Measurements from ENCODE around the gene ZNF140. TPM values are rescaled to one million over a fixed set of nuclear protein-coding genes. Genes with fewer than 3 reads are reported as not detected.

Gene ZNF140
- total RNA-seq, 2 experiments from 2014 or later: 10.6 to 12.3 TPM

GRCh38 chr12:133080026-133080367 lies 726 bp upstream of the ZNF140 start:
- intact Hi-C loops (cut with micrococcal nuclease): loop anchor here (1.0 to 2.0 kb wide), 4 partner anchors 43 to 101 kb away; partner anchors contain the start of genes ZNF10, ZNF26, ZNF268 and ZNF84
- peak; percentile 98 for DNase-seq
- ChIA-PET CTCF (interaction anchor here (0.7 to 1.1 kb wide), 4 partner anchors 9 to 174 kb away, joined by 3 read pairs; partner anchors contain the start of gene ZNF268), POLR2A (interaction anchor here (0.9 to 2.9 kb wide), 4 partner anchors 50 to 101 kb away, joined by 3 to 12 read pairs (median 4); partner anchors contain the start of genes ZNF10, ZNF26, ZNF268 and ZNF891)
- no peak for TF ChIP-seq CTCF (IDR thresholded peaks at IDR 0.05)
- Mint-ChIP-seq H3K9me3 (peaks cover 48% of the 10 kb centered on the region), H3K27me3 (no peaks in the 10 kb centered on the region), H3K4me3 (no peak overlapping the region), H3K27ac (no peak overlapping the region), H3K36me3 (ENCODE audit: low read depth) (peaks cover 56% of the 10 kb centered on the region), H3K4me1 (ENCODE audit: low read depth) (peaks cover 16% of the 10 kb centered on the region)
- ATAC-seq: peak; percentile 81

GRCh38 chr12:133081159-133081780 lies 547 bp downstream of the ZNF140 start:
- Mint-ChIP-seq H3K27ac (no peak overlapping the region), H3K4me3 (no peak overlapping the region), H3K4me1 (ENCODE audit: low read depth) (peaks cover 16% of the 10 kb centered on the region), H3K9me3 (peaks cover 54% of the 10 kb centered on the region), H3K36me3 (ENCODE audit: low read depth) (peaks cover 64% of the 10 kb centered on the region), H3K27me3 (no peaks in the 10 kb centered on the region)
- ChIA-PET POLR2A (interaction anchor here (1.4 to 2.9 kb wide), 2 partner anchors 95 to 194 kb away, joined by 3 to 12 read pairs; partner anchors contain the start of genes CHFR and ZNF26), CTCF (no interaction called here)
- TF ChIP-seq CTCF (IDR thresholded peaks at IDR 0.05): no peak
- ATAC-seq: no peak
- DNase-seq: peak; percentile 22
- intact Hi-C loops (cut with micrococcal nuclease): loop anchor here (2.0 kb wide), 1 partner anchor 50 kb away; the partner anchor contains the start of genes ZNF10 and ZNF891

GRCh38 chr12:133083345-133083744 lies 2.6 kb downstream of the ZNF140 start:
- intact Hi-C loops (cut with micrococcal nuclease): no loop called here

GRCh38 chr12:133105620-133106019 lies 24.9 kb downstream of the ZNF140 start:
- H3K27me3 Mint-ChIP-seq: no peaks in the 10 kb centered on the region
- CTCF ChIA-PET: no interaction called here
- intact Hi-C loops (cut with micrococcal nuclease): no loop called here

More at GRCh38 chr12:133083345-133083744, 2.6 kb downstream of the ZNF140 start:
- Mint-ChIP-seq H3K27me3 (no peaks in the 10 kb centered on the region), H3K9me3 (peaks cover 51% of the 10 kb centered on the region), H3K4me3 (no peak overlapping the region), H3K27ac (peak overlapping the region; percentile 15), H3K4me1 (ENCODE audit: low read depth) (peaks cover 16% of the 10 kb centered on the region), H3K36me3 (ENCODE audit: low read depth) (peaks cover 74% of the 10 kb centered on the region)
- POLR2A ChIA-PET: no interaction called here
- TF ChIP-seq CTCF (IDR thresholded peaks at IDR 0.05): no peak
- ATAC-seq: no peak
- CTCF ChIA-PET: interaction anchor here (0.6 kb wide), 1 partner anchor 121 kb away, joined by 5 read pairs; no protein-coding TSS in a partner anchor
- no peak for DNase-seq

More at GRCh38 chr12:133105620-133106019, 24.9 kb downstream of the ZNF140 start:
- Mint-ChIP-seq H3K4me1 (ENCODE audit: low read depth) (peaks cover 2% of the 10 kb centered on the region), H3K27ac (peak overlapping the region; percentile 47), H3K36me3 (ENCODE audit: low read depth) (peaks cover 94% of the 10 kb centered on the region), H3K9me3 (peaks cover 74% of the 10 kb centered on the region), H3K4me3 (no peak overlapping the region)
- ATAC-seq (no peak), DNase-seq (no peak)
- POLR2A ChIA-PET: interaction anchor here (1.3 kb wide), 1 partner anchor 49 kb away, joined by 5 read pairs; no protein-coding TSS in a partner anchor
- no peak for TF ChIP-seq CTCF (IDR thresholded peaks at IDR 0.05)
